IgD-negative memory B cell (primary cell): ENCODE measurements around the gene OXT. TPM values are rescaled to one million over a fixed set of nuclear protein-coding genes. Genes with fewer than 3 reads are reported as not detected.

Experiments used
- polyA plus RNA-seq: library from polyadenylated mRNA; unstranded; fragments of 300-500 nt; fragmentation: Illumina TruSeq; gene quantifications from one replicate; pipeline ENCODE4 v1.2.3, GENCODE V29; 2021

The OXT gene
- polyA plus RNA-seq, 1 donor from 2014 or later, result 0.59 TPM

Other genes starting within 250 kb of the OXT start
- 18.2 TPM for gene PCED1A, start 231.0 kb upstream of the OXT start, polyA plus RNA-seq
- gene VPS16, start 230.9 kb upstream of the OXT start, polyA plus RNA-seq, result 22.4 TPM
- gene PTPRA, start 198.1 kb upstream of the OXT start, polyA plus RNA-seq, result 22.1 TPM
- not detected for gene GNRH2, start 28.0 kb upstream of the OXT start, polyA plus RNA-seq
- 84.4 TPM for gene MRPS26, start 25.6 kb upstream of the OXT start, polyA plus RNA-seq
- gene AVP, start 13.1 kb downstream of the OXT start, polyA plus RNA-seq, result not detected
- 13.6 TPM for gene FASTKD5, start 88.2 kb downstream of the OXT start, polyA plus RNA-seq
- 6.9 TPM for gene UBOX5, start 88.2 kb downstream of the OXT start, polyA plus RNA-seq
- 0.45 TPM for gene LZTS3, start 101.9 kb downstream of the OXT start, polyA plus RNA-seq
- gene DDRGK1, start 133.1 kb downstream of the OXT start, polyA plus RNA-seq, result 52.1 TPM
- 49.3 TPM for gene ITPA, start 137.9 kb downstream of the OXT start, polyA plus RNA-seq
- gene SLC4A11, start 167.6 kb downstream of the OXT start, polyA plus RNA-seq, result not detected